SIG-M5 (cell line): Measurements from ENCODE around the gene TWF1.
"Not testable (repeated sequence)": the region's sequence is repeated elsewhere in the genome, so short reads cannot be mapped to it uniquely, and the experiment has no call there.

Experiments
- DNase-seq: peaks from one replicate; lab custom pipeline; 2025; lab: John Stamatoyannopoulos, UW

Gene TWF1

GRCh38 chr12:43805860-43806736, at the start of gene TWF1:
TWF1 (minus strand) TSS chr12:43806317; CDS start chr12:43806245, 72 bp downstream.
- DNase-seq, result peak; percentile 61

- no peak for DNase-seq
Measured at GRCh38 chr12:43852744-43853143, 46.6 kb upstream of the TWF1 start.

GRCh38 chr12:43848786-43849185, 42.7 kb upstream of the TWF1 start:
- DNase-seq, result no peak

- no peak for DNase-seq
Measured at GRCh38 chr12:43848226-43848507, 42.0 kb upstream of the TWF1 start.

GRCh38 chr12:43847425-43848225, 41.5 kb upstream of the TWF1 start:
- not testable (repeated sequence) for DNase-seq

- no peak for DNase-seq
Measured at GRCh38 chr12:43842259-43842658, 36.1 kb upstream of the TWF1 start.

GRCh38 chr12:43841253-43841652, 35.1 kb upstream of the TWF1 start:
- no peak for DNase-seq

- DNase-seq, result no peak
Measured at GRCh38 chr12:43840338-43840737, 34.2 kb upstream of the TWF1 start.

- DNase-seq, result no peak
Measured at GRCh38 chr12:43836475-43836989, 30.4 kb upstream of the TWF1 start.

GRCh38 chr12:43835656-43836474, 29.7 kb upstream of the TWF1 start, which contains the start of gene TMEM117:
TMEM117 (plus strand) TSS chr12:43836081.
- DNase-seq, result no peak

- no peak for DNase-seq
Measured at GRCh38 chr12:43835264-43835655, 29.1 kb upstream of the TWF1 start.

GRCh38 chr12:43832463-43833168, 26.5 kb upstream of the TWF1 start:
- DNase-seq, result peak; percentile 40

- no peak for DNase-seq
Measured at GRCh38 chr12:43827093-43827492, 21.0 kb upstream of the TWF1 start.

- no peak for DNase-seq
Measured at GRCh38 chr12:43826681-43827080, 20.6 kb upstream of the TWF1 start.

- no peak for DNase-seq
Measured at GRCh38 chr12:43824207-43824775, 18.2 kb upstream of the TWF1 start.

- DNase-seq, result no peak
Measured at GRCh38 chr12:43816168-43816567, 10.1 kb upstream of the TWF1 start.

GRCh38 chr12:43815416-43815815, 9.3 kb upstream of the TWF1 start:
- DNase-seq, result no peak

- DNase-seq, result no peak
Measured at GRCh38 chr12:43812926-43813325, 6.8 kb upstream of the TWF1 start.

GRCh38 chr12:43812057-43812456, 5.9 kb upstream of the TWF1 start:
- DNase-seq, result no peak

GRCh38 chr12:43807386-43807785, 1.3 kb upstream of the TWF1 start:
- DNase-seq, result no peak

GRCh38 chr12:43806737-43807072, 588 bp upstream of the TWF1 start:
- no peak for DNase-seq
